ENCODE measurements around the gene C8B.

C8B gene

DNA sequence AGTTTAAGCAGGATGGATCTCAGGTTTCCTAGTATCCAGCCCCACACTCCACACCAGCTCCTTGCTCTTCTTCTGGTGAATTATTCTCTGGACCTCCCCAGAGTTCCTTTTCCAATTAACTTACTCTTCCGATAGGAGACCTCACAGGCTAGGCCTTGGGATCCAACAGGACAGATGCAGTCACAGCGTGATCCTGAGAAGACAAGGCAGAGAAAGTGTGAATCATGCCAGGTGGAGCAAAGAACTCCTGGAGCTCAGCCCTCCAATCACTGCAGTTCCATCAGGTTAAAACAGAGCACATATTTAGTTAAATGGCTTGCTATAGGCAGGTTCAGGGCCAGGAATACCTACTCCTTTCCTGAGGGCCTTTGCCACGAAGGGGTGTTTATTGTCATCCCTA, 34.1 kb downstream of the C8B start:
- DNase-seq (ENCODE audit: low read depth in 3 of 3), result no peak

GRCh38 chr1:56931211-56931610, 34.6 kb downstream of the C8B start:
- no peak for DNase-seq (ENCODE audit: low read depth in 3 of 3)

DNA sequence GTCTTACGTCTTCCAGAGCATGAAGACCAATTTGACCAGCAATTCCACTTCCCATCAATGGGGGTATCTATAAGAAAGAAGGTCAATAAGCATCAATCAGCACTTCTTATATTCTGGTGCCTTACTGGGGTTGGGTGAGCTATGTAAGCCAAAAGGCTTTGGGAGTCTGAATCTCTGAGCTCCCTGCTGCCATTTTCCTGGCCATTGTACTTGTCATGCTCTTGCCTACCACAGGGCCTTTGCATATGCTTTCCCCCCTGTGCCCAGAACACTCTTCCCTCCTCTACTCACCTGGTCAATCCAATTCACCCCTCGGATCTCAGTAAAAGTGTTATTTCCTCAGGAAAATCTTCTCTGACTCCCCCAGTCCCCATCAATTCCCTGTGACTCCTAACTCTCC, 36.3 kb downstream of the C8B start:
- no peak for DNase-seq (ENCODE audit: low read depth in 3 of 3)

GRCh38 chr1:56927986-56928385, 37.8 kb downstream of the C8B start:
- no peak for DNase-seq (ENCODE audit: low read depth in 3 of 3)

DNA sequence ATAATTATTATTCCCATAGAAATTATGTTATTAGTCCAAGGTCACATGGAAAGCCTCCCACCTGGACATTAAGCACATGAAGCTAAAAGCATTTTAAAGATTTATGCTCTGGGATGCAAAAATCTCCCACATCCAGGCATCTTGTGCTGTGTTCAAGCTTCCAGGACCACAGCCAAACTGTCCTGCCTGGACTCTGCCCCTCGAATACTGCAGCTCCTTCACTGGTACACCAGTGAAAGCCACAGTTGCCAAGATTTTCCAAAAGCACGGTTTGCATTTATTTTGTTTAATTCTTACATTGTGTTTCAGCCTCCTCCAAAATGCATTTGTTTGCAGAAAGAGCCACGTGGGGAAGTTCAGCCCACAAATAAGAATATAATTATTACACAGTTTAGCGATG, 38.6 kb downstream of the C8B start:
- DNase-seq (ENCODE audit: low read depth in 3 of 3), result no peak

DNA sequence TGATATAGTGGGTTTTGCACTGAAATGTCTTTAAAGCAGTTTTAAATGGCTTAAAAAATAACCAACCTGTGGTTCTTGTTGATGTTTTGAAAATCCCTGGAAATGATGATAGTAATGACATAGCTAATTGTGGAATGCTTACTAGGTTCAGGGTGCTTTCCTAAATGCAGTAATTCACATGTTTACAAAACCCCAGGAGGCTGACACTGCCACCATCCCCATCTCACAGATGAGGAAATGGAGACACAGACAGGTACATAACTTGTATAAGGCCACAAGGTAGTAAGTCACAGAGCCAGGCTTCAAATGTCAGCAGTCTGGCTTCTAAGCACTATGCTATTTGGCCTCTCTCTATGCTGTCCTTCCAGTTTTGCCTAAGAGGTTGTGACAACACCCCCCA, 40.6 kb downstream of the C8B start:
- no peak for DNase-seq (ENCODE audit: low read depth in 3 of 3)

DNA sequence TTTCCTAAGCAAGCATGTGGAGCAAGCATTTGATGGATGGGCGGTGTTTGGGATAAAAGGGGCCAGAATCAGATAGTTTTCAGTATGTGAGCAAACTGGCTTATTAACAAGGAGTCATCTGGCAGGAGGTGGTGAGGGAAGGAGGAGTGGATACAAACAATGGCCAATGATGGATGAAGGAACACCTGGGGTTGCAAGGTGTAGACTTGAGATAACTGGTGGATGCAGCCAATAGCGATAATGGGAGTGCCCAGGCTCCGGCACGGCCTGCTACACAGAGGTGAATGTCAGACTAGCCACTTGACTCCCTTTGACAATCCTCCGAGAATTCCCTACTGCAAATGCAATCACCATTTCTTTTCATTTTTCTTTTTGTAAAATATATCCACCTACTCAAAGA, 41.7 kb downstream of the C8B start:
- DNase-seq (ENCODE audit: low read depth in 3 of 3), result no peak

DNA sequence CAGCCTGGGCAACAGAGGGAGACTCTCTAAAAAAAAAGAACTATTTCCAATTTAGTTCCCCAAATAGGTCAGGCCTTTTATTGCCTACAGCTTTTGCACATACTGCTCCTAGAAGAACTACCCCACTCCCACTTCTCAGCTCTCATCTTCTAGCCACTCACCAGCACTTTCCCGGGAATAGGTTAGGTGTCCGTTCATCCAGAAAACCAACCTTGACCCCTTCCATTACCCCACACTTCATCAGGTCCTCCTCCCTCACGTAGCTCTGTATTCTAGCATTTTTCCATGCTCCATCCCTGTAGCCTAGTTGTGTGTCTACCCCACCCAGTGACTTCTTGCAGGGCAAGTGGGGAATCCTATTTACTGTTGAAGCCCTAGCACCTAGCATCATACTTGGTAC, 42.6 kb downstream of the C8B start:
- DNase-seq (ENCODE audit: low read depth in 3 of 3), result no peak

DNA sequence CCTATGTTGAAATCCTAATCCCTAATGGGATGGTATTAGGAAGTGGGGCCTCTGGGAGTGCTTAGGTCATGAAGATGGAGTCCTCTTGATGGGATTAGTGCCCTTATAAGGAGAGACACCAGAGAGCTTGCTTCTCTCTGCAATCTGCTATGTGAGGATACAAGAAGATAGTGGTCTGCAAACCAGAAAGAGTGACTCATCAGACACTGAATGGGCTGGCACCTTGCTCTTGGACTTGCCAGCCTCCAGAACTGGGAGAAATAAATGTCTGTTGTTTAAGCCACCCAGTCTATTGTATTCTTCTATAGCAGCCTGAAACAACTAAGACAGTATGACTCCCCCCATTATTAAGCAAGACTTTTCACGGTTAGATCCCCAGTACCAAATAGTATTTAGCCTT, 43.3 kb downstream of the C8B start:
- no peak for DNase-seq (ENCODE audit: low read depth in 3 of 3)

GRCh38 chr1:56922070-56922469, 43.7 kb downstream of the C8B start:
- DNase-seq (ENCODE audit: low read depth in 3 of 3), result no peak

GRCh38 chr1:56921479-56921878, 44.3 kb downstream of the C8B start:
- no peak for DNase-seq (ENCODE audit: low read depth in 3 of 3)

GRCh38 chr1:56920591-56921001, 45.2 kb downstream of the C8B start:
- no peak for DNase-seq (ENCODE audit: low read depth in 3 of 3)

DNA sequence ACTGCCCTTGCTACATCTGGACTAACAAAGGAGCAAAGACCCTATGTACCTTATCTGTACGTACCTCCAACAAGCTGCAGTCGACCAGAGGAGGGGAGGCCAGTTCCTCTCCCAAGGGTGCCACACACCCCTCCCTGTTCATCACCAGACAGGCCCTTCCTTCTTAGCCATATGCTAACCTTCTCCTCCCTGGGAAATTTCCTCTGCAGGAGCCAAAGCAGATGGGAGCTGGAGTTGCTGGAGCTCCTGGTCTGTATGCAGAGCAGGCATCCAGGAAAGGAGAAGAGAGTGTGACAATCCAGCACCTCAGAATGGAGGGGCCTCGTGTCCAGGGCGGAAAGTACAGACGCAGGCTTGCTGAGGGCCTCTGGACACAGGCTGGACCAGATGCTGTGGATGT, 48.5 kb downstream of the C8B start:
- no peak for DNase-seq (ENCODE audit: low read depth in 3 of 3)

DNA sequence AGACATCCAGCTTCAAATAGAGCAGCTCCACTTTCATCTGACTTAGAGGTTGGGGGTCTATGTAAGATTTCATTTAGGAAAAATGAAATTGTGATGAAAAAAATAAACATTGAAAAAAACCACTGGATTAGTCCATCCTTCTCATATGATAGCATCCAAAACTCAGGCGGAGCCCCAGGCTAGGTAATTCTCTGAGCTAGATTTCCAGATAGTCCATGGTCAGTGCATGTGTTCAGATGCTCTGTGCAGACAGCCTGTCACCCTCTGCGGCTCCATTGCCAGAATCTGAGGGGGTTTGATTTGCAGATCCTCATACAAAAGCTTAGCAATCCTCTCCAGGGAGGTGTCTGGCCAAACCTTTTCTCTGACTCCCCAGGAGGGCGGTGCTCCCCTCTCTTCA, 49.2 kb downstream of the C8B start:
- no peak for DNase-seq (ENCODE audit: low read depth in 3 of 3)

GRCh38 chr1:56915960-56916359, 49.9 kb downstream of the C8B start:
- no peak for DNase-seq (ENCODE audit: low read depth in 3 of 3)

DNA sequence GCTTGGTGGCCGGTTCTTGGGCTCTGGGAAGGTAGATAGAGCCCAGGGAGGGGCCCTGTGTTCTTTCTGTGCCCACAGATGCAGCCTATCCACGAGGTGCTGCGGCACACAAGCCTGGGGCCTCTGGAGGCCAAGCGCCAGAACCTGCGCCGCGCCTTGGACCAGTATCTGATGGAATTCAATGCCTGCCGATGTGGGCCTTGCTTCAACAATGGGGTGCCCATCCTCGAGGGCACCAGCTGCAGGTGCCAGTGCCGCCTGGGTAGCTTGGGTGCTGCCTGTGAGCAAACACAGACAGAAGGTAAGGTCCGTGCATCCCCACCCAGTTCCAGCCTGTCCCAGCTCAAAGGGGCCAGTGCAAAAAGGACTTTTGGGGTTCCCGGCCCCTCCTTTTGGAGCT, 53.5 kb downstream of the C8B start:
- no peak for DNase-seq (ENCODE audit: low read depth in 3 of 3)

DNA sequence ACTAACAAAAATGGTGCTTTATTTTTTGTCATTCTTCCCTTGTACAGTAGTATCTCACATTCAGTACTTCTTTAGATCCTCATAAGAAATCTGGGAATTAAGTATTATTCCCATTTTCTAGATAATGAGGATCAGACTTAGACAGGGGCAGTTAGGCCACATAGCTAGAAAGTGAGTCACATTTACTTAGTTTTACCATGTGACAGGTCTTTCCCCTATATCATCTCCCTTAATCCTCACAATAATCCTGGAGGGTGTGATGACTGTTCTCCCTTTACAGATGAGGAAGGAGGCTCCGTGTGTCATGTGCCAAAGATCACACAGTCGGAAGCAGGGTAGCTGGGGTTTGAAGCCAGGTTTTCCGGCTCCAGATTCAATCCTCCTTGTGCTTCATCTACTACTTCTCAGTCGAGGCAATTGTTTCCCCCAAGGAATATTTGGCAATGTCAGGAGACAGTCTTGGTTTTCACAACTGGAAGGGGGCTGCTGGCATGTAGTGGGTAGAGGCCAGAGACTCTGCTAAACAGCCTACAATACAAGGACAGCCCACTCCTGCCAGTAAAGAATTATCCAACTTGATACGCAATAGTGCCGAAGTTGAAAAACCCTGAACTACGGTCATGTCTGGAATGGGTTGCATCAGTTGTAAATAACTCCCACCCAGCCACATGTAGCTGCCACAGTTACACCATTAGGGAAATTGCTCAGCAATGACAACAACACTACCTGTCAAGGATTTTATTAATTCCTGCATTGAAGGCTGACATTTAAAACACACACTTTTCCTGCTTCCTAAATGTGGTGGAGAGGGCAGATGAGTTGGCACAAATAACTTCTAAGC, 54.5 kb downstream of the C8B start:
- DNase-seq (ENCODE audit: low read depth in 3 of 3), result no peak

DNA sequence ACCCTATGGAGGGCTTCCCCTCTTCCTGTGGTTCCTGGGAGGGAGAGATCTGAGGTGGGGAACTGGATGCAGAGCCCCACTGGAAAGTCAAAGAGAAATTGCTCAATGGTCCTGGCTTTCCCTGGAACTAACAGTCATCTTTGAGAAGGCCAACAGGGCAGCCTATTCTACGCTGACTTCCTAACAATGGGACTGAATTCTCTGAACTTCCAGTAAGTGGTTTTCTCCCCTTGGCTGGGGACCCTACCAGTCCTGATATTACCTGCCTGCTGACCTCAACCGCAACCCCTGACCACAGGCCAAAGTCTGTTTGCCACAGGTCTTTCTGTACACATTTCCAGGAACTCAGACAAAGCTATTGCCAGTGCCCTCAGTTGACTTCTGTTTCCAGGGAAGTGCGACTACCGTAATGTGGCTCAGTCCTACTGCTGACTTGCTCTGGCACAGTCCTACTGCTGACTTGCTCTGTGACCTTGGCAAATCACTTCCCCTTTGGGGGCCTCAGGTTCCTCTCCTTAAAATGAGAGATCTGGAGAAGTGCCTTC, 55.3 kb downstream of the C8B start:
- DNase-seq (ENCODE audit: low read depth in 3 of 3), result no peak

- no peak for DNase-seq (ENCODE audit: low read depth in 3 of 3)
Observed at GRCh38 chr1:56908619-56909221, 57.1 kb downstream of the C8B start.

GRCh38 chr1:56905667-56906066, 60.1 kb downstream of the C8B start:
- no peak for DNase-seq (ENCODE audit: low read depth in 3 of 3)

DNA sequence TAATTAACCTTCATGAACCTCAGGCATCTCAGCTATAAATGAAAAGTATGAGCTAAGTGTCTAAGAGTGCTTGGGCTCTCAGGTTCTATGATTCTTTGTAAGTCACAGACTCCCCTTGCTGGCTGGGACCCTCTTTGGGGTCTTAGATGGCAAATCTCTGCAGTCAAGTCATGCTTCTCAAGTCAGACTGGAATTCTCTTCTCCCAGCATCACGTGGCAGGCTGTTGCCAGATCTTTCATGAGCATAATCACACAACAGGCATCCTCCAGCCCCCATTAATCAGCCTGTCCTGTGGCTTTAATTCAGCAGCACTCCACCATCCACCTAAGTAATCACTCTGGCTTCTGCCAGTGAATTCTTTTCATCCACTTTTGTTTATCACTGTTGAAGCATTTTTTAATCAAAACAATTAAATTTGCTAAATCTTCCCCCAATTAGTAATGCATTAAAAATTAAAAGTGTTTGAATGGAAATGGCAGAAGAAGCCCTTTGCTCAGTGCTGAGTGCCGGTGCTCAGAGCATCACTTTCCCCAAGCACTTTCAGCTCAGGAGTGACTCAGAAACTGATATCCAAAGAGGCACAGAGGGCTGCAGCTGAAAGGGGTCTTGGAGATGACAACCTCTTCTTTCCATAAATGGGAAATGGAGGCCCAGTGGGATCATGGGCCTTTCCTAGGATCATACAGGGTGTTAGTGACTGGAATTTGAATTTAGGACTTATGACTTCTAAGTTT, 61.0 kb downstream of the C8B start:
- no peak for DNase-seq (ENCODE audit: low read depth in 3 of 3)

DNA sequence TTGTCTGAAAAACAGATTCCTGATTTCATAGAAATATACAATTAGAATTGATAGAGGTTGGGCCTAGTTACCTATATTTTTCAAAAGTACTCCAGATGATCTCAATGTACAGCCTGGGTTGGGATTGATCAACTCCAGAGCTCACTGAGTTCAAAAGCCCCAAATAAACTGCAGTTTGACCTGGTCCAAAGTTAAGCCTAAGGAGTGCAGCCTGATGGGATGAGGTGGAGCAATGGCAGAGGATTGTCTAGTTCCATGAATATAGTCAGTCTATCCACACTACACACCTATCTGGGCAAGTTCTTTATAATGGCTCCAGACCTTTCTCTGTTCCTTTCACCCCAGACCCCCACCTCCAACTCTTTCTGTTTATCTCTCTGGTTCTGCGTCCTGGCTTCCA, 62.0 kb downstream of the C8B start:
- no peak for DNase-seq (ENCODE audit: low read depth in 3 of 3)

- DNase-seq (ENCODE audit: low read depth in 3 of 3), result no peak
Observed at GRCh38 chr1:56901716-56902115, 64.1 kb downstream of the C8B start.

All from stimulated activated CD4-positive, alpha-beta T cell treated with anti-CD3 and anti-CD28 coated beads, TNF-alpha, amount 100 ng/mL, for 24 hours (primary cell).